Endothelial cell of umbilical vein (primary cell): Measurements from ENCODE around the gene CACNA2D2.

ENCODE experiments used
- CTCF ChIP-seq, 2 donors: IDR thresholded peaks; 1 replicate in 1 of 2; 2 replicates in 1 of 2; pipeline ENCODE4 v1.5.1; 2011; ENCODE audit warnings: low read length in 2 of 2, mild to moderate bottlenecking in 2 of 2, moderate library complexity in 2 of 2, control low read depth in 1 of 2, inconsistent platforms in 1 of 2, low read depth in 1 of 2; ENCODE audit not compliant: insufficient read depth in 1 of 2; ENCODE audit errors: extremely low read depth in 1 of 2
- EZH2 ChIP-seq: IDR thresholded peaks from 2 replicates; pipeline ENCODE4 v1.6.1; 2012; ENCODE audit warnings: borderline replicate concordance, low read depth, mild to moderate bottlenecking, moderate library complexity, low read length, inconsistent platforms; ENCODE audit not compliant: severe bottlenecking
- FOS ChIP-seq: IDR thresholded peaks from 2 replicates; pipeline ENCODE4 v1.6.1; 2011; ENCODE audit warnings: mild to moderate bottlenecking, low read length, moderate library complexity, borderline replicate concordance; ENCODE audit not compliant: insufficient read depth
- GATA2 ChIP-seq: IDR thresholded peaks from 2 replicates; pipeline ENCODE4 v1.7.0; 2011; ENCODE audit warnings: low read depth, mild to moderate bottlenecking, moderate library complexity, mixed read lengths, low read length; ENCODE audit not compliant: insufficient read length, insufficient read depth
- JUN ChIP-seq: IDR thresholded peaks from 2 replicates; pipeline ENCODE4 v1.6.1; 2011; ENCODE audit warnings: borderline replicate concordance, low read depth; ENCODE audit not compliant: insufficient read length, insufficient read depth
- MAX ChIP-seq: IDR thresholded peaks from 2 replicates; pipeline ENCODE4 v1.6.1; 2011; ENCODE audit not compliant: insufficient read depth, insufficient read length
- MYC ChIP-seq: IDR thresholded peaks from one replicate; pipeline ENCODE4 v1.6.1; 2011; ENCODE audit warnings: mild to moderate bottlenecking, low read depth, low read length
- POLR2A ChIP-seq: IDR thresholded peaks from 2 replicates; pipeline ENCODE4 v1.6.1; 2012; ENCODE audit warnings: low read depth, mild to moderate bottlenecking, control low read depth, low read length
- POLR2AphosphoS5 ChIP-seq: IDR thresholded peaks from 2 replicates; pipeline ENCODE4 v1.6.1; 2012; ENCODE audit warnings: low read depth, mild to moderate bottlenecking, control low read depth, low read length, moderate library complexity; ENCODE audit not compliant: insufficient read depth

- TF ChIP-seq CTCF (IDR thresholded peaks at IDR 0.05; ENCODE audit: extremely low read depth in 1 of 2, insufficient read depth in 1 of 2, low read depth in 1 of 2, low read length in 2 of 2) (no peak), POLR2AphosphoS5 (no peak), MAX (no peak), POLR2A (no peak), FOS (no peak), JUN (no peak), EZH2 (no peak), MYC (no peak), GATA2 (no peak)
Observed at GRCh38 chr3:50520849-50521248, 17.4 kb upstream of the CACNA2D2 start.
